Measurements from ENCODE around the gene PRKCH. TPM values are rescaled to one million over a fixed set of nuclear protein-coding genes. Genes with fewer than 3 reads are reported as not detected.

PRKCH gene
- total RNA-seq, 6 experiments from 2014 or later = 5.0 to 12.1 (median 8.8) TPM

DNA sequence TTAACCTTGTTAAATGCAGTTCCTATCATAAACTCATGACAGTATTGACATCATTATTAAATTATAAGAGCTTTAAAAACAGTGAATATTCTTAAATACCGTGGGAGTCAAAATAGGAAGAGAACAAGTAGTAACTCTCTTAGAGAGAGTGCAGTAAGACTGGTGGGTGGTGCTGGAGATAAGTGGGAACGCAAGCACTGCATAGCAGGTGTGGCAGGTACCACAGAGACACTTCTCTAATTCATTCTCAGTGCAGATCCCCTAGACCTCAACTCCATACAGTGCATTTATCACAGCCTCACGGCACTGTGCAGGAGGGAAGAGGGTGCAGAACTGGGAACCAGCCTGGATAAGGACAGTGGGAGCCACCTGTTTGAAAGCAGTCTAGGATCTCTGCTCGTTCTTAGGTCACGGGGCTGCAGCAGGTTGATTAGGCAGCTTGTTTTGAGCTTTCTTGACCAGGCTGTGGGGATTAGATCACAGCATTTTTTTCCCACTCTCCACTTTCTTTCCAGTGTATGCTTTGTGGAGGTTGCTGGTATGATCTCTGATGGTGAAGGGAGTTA lies 165.6 kb downstream of the PRKCH start:
- H3K27ac ChIP-seq = no peak overlapping the region
- TF ChIP-seq POLR2A (IDR thresholded peaks at IDR 0.05) = no peak
- TF ChIP-seq, protein P1, sequence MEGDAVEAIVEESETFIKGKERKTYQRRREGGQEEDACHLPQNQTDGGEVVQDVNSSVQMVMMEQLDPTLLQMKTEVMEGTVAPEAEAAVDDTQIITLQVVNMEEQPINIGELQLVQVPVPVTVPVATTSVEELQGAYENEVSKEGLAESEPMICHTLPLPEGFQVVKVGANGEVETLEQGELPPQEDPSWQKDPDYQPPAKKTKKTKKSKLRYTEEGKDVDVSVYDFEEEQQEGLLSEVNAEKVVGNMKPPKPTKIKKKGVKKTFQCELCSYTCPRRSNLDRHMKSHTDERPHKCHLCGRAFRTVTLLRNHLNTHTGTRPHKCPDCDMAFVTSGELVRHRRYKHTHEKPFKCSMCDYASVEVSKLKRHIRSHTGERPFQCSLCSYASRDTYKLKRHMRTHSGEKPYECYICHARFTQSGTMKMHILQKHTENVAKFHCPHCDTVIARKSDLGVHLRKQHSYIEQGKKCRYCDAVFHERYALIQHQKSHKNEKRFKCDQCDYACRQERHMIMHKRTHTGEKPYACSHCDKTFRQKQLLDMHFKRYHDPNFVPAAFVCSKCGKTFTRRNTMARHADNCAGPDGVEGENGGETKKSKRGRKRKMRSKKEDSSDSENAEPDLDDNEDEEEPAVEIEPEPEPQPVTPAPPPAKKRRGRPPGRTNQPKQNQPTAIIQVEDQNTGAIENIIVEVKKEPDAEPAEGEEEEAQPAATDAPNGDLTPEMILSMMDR (IDR thresholded peaks at IDR 0.05) = no peak
- ATAC-seq = no peak
- no peak overlapping the region for H3K4me3 ChIP-seq
- intact Hi-C loops (cut with DNase I) = no loop called here
- H3K4me1 ChIP-seq = peaks cover 0 to 26% (median 9%) of the 10 kb centered on the region in 4 donors
- no peaks in the 10 kb centered on the region for H3K27me3 ChIP-seq
- H3K36me3 ChIP-seq = no peaks in the 10 kb centered on the region
- no peak for DNase-seq
- no peaks in the 10 kb centered on the region for H3K9me3 ChIP-seq
- WGBS (ENCODE audit: insufficient coverage, low coverage, low lambda C conversion rate, missing lambda C conversion rate) = 78% methylated on average over 1 of the region's 5 CpGs

DNA sequence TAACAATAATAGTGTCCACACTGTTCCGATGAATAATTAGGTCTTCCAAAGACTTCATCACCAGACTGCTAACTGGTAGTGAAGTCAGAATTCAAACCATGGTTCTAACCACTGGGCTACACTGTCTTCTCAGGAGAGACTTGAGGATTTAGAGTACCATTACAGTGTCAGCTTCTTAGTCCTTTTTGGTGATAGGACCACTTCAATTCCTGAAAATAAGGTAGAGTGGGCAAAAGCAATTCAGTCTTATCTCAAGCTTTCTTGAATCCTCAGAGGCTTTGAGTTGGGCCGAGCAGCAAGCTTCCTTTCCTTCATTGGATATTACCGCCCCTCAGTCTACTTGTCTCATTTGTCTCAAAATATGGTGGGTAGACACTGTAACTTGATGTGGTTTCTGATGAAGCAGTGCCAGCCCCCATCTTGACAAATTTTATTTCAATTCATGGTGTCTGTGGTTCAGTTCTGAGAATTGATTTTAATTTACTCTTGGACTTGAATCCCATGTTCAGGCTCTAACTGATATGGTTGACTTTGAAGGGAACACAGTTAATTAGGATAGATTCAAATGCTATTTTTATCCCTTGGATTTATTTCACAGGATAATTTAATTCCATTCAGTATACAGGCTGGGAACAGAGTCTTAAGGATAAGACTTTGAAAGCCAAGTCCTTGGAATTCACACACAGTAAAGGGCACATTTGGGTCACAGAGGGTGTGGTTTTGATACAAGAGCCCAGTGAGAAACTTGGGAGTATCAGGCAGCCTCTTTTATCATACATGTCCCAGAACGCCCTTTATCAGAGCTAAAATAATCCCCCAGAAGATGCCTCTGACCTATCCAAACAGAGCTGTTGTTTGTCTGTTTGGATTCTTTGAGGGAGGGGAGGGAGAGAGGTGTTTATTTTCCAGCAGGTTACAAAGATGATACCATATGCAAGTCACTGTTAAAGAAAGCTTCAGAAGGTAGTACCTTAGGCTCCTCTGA lies 167.3 kb downstream of the PRKCH start:
- no peaks in the 10 kb centered on the region for H3K9me3 ChIP-seq
- no peaks in the 10 kb centered on the region for H3K36me3 ChIP-seq
- intact Hi-C loops (cut with DNase I) = no loop called here
- H3K4me1 ChIP-seq = peaks cover 0 to 26% (median 9%) of the 10 kb centered on the region in 4 donors
- DNase-seq = no peak
- no peaks in the 10 kb centered on the region for H3K27me3 ChIP-seq
- H3K27ac ChIP-seq = peak overlapping the region in 1 of 3 donors; percentile 65
- no peak overlapping the region for H3K4me3 ChIP-seq
- ATAC-seq = no peak
- WGBS (ENCODE audit: insufficient coverage, low coverage, low lambda C conversion rate, missing lambda C conversion rate) = 80% methylated on average over 4 of the region's 4 CpGs
- TF ChIP-seq, protein P1 (IDR thresholded peaks at IDR 0.05) = no peak
- no peak for TF ChIP-seq POLR2A (IDR thresholded peaks at IDR 0.05)

DNA sequence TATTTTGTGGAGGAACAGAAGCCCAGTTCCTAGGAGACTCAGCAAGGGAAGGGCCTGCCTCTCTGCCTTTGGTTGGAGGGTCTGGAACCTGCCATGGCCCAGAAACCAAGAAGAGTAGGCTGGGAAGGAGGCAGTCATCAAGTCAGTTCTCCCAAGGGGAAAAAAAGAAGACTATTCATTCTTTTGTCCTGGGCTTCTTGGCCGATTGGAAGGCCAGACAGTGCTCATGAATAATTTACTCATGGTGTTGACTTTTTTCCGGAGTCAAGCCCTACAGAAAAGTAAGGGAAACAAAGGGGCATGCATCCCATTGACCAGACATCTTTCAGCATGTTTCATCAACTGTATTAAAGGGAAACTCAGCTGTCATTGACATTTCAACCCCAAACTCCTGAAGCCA lies 168.1 kb downstream of the PRKCH start:
- Histone ChIP-seq H3K27ac (peak overlapping the region in 1 of 3 donors; percentile 65), H3K4me3 (no peak overlapping the region), H3K36me3 (no peaks in the 10 kb centered on the region), H3K9me3 (no peaks in the 10 kb centered on the region), H3K27me3 (no peaks in the 10 kb centered on the region), H3K4me1 (peaks cover 0 to 26% (median 9%) of the 10 kb centered on the region in 4 donors)
- no peak for DNase-seq
- ATAC-seq = no peak
- WGBS (ENCODE audit: insufficient coverage, low coverage, low lambda C conversion rate, missing lambda C conversion rate) = 49% methylated on average over 2 of the region's 2 CpGs
- intact Hi-C loops (cut with DNase I) = no loop called here
- TF ChIP-seq, protein P1 (IDR thresholded peaks at IDR 0.05) = no peak
- peak; percentile 23 for TF ChIP-seq POLR2A (IDR thresholded peaks at IDR 0.05)

DNA sequence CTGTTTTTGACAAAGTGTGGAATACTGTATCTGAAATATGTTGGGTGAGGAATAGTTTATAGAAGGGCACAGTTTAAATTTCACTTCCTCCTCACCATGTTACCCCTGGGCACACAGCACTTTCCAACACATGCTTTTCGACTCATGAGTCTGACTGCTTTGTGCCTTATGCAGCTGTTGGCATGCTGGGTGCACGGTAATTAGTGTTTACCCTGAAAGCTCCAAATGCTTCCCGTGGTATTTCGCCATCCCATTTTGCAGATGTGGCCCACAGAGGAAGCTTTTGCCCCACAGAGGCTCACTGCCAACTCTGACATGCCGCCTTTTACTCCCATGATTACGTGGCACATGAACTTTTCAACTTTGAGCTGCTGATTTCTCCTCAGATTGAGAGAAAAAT lies 168.6 kb downstream of the PRKCH start:
- Histone ChIP-seq H3K4me3 (no peak overlapping the region), H3K9me3 (no peaks in the 10 kb centered on the region), H3K4me1 (peaks cover 0 to 26% (median 9%) of the 10 kb centered on the region in 4 donors), H3K27me3 (no peaks in the 10 kb centered on the region), H3K36me3 (no peaks in the 10 kb centered on the region), H3K27ac (peak overlapping the region in 2 of 3 donors; percentile 48 to 65)
- WGBS (ENCODE audit: insufficient coverage, low coverage, low lambda C conversion rate, missing lambda C conversion rate) = 29% methylated on average over 5 of the region's 6 CpGs
- intact Hi-C loops (cut with DNase I) = no loop called here
- TF ChIP-seq, protein P1 (IDR thresholded peaks at IDR 0.05) = no peak
- TF ChIP-seq POLR2A (IDR thresholded peaks at IDR 0.05) = peak; percentile 18
- ATAC-seq (peak in 3 of 4 donors; percentile 49 to 75 (median 63)), DNase-seq (peak; percentile 66 to 77 (median 76))
